Activated naive CD8-positive, alpha-beta T cell treated with anti-CD3 and anti-CD28 coated beads, Interleukin-2, amount 50 U/mL, for 16 hours (primary cell): ENCODE results near the gene PIGR.
A peak's percentile ranks its signal among the peaks of the same experiment; 100 is the strongest.
"Not testable (repeated sequence)": the region's sequence is repeated elsewhere in the genome, so short reads cannot be mapped to it uniquely, and the experiment has no call there.

Source experiments
- DNase-seq: peaks from one replicate; pipeline ENCODE4 v3.0.0-alpha.2; 2020; ENCODE audit warnings: low read depth, low spot score

PIGR gene

GRCh38 chr1:206933333-206933945 is 12.8 kb downstream of the PIGR start:
- DNase-seq = peak; percentile 58

- DNase-seq = no peak
These were observed 14.1 kb downstream of the PIGR start for GRCh38 chr1:206932177-206932576.

DNA sequence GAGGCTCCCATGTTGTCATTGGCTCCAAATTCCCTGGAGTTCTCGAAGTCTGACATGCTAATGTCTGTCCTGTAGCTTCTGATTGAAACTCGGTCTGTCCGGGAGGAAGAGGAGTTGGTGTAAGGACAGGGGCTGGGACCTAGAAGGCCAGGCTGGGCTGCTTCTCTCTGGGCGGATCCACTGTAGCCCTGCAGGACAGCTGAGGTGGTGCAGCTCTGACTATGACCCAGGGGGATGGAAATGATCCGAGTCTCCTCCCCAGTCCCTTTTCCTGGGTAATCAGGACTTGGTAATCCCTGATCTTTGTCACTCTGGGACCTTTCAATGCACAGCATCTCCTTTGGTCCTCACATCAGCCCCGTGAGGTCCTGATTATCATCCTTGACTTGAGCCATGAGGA is 14.6 kb downstream of the PIGR start:
- no peak for DNase-seq

- no peak for DNase-seq
These were observed 16.0 kb downstream of the PIGR start for GRCh38 chr1:206930210-206930798.

- no peak for DNase-seq
These were observed 16.7 kb downstream of the PIGR start for GRCh38 chr1:206929524-206929923.

GRCh38 chr1:206926286-206926685 is 20.0 kb downstream of the PIGR start:
- DNase-seq = no peak

GRCh38 chr1:206925106-206925736 is 21.0 kb downstream of the PIGR start:
- DNase-seq = no peak

DNA sequence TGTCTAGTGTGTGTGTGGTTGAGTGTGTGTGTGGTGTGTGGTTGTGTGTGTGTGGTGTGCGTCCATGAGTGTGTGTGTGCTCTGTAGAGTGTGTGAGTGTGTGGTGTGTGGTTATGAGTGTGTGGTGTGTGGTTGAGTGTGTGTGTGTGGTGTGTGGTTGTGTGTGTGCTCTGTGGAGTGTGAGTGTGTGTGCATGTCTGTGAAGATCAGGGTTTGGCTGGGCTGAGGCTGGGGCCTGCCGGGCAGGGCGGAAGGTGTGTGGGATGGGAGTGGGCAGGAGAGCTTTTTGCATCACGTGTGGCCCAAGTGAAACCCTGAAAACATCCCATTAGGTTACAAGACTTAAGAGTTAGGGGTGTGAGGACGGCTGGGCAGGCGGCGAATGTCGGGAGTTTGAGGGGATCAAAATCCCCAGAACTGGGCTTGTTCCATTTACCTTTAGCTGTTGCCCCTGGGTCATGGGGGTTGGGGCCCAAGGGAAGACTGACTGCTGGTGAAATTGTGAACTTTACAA is 21.6 kb downstream of the PIGR start:
- no peak for DNase-seq

DNA sequence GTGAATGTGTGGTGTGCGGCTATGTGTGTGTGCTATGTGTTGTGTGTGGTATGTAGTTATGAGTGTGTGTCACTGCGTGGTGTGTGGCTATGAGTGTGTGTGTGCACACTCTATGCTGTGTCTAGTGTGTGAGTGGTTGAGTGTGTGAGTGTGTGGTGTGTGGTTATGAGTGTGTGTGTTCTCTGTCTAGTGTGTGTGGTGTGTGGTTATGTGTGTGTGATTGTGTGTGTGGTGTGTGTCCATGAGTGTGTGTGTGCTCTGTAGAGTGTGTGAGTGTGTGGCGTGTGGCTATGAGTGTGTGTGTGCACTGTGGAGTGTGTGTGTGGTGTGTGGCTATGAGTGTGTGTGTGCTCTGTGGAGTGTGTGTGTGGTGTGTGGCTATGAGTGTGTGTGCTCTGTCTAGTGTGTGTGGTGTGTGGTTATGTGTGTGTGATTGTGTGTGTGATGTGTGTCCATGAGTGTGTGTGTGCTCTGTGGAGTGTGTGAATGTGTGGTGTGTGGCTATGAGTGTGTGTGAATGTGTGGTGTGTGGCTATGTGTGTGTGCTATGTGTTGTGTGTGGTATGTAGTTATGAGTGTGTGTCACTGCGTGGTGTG is 22.2 kb downstream of the PIGR start:
- not testable (repeated sequence) for DNase-seq

GRCh38 chr1:206923009-206923960 is 23.0 kb downstream of the PIGR start:
- peak; percentile 48 for DNase-seq

GRCh38 chr1:206922524-206922923 is 23.7 kb downstream of the PIGR start:
- DNase-seq = no peak

- DNase-seq = no peak
These were observed 24.4 kb downstream of the PIGR start, which contains the start of gene FCMR for GRCh38 chr1:206921772-206922265. TSS of gene FCMR (minus strand) at chr1:206921941. CDS start at chr1:206921854, 87 bp downstream.

GRCh38 chr1:206918076-206918475 is 28.2 kb downstream of the PIGR start:
- no peak for DNase-seq

- no peak for DNase-seq
These were observed 30.1 kb downstream of the PIGR start for GRCh38 chr1:206916000-206916709.

DNA sequence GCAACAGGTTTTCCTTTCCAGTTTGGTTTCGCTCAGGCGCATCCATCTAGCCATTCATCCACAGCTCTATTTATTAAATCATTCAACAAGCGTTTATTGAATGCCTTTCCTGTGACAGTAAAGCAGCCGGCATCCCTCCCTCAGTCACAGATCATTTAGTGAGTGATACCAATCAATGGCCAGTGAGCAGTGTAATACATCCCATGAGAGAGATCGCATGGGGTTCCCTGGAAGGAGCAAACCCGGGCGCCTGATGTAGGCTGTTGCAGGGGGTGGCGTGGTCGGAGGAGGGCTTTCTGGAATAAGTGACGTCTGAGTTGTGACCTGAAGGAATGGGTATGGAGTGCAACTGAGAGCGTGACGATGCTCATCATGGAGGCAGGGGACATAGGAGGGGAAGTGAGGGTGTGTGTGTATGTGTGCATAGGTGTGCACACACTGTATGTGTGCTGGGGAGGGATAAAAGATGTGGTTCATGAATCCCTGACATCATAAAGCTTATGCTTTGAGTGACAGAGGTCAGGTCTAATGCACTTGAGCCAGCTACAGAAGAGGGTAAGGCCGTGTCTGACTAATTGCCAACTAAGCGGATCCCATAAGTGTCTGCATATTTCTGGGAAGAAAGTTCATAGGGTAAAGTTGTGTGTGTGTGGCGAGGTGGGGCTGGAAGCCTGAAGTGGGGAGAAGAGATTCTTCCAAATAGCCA is 31.1 kb downstream of the PIGR start:
- no peak for DNase-seq

DNA sequence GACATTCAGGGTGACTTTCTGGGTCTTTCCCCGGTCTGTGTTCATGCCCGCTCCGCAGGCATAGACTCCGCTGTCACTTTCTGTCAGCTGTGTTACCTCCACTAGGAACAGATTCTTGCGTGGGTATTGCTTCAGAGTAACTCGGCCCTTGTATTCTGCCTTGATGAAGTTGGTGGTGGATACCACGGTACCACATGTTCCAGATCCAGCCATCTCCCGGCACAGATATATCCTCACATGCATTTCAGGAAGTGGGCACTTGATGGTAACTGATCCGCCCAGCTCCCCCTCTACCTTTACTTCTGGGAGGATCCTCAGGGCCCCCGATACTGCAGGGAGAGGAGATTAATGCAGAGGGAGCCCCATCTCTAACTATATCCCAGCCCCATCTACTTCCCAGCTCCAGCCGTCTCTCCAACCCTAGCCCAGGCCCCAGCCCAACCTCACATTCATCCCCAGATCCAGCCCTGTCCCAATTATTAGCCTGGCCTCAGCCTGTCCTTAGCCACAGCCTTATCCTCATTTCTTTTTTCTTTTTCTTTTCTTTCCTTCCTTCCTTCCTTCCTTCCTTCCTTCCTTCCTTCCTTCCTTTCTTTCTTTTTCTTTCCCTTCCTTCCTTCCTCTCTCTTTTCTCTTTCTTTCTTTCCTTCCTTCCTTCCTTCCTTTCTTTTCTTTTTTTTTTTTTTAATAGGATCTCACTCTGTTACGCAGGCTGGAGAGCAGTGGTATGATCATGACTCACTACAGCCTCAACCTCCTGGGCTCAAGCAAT is 32.3 kb downstream of the PIGR start:
- no peak for DNase-seq

DNA sequence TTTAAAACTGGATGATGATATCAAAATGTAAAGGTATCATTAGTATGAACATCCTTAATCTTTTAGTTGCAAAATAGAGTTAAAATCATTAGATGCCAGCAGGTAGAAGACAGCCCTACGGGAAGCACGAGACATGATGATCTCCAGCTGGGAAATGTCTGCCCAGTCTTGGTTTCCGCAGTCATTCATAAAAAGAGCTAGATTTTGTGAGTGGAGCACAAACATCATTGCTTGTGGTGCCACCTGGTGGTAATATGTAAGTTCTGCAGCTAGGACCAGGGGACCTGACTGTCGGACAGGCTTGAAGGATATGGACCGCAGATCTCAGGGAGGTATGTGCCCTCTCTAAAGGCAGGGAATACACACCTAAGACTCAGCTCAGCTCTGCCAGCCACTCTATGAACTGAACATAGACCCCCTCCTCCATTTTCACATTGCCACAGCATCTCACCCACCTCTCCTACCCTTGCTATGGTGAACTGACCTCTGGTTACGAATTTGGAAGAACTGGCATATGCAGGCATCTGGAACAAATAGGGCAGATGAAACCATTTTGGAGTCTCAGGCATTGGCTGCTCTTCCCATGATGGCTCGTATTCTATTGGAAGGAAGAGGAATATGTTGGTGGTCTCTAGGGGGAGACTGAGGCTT is 33.7 kb downstream of the PIGR start:
- no peak for DNase-seq

DNA sequence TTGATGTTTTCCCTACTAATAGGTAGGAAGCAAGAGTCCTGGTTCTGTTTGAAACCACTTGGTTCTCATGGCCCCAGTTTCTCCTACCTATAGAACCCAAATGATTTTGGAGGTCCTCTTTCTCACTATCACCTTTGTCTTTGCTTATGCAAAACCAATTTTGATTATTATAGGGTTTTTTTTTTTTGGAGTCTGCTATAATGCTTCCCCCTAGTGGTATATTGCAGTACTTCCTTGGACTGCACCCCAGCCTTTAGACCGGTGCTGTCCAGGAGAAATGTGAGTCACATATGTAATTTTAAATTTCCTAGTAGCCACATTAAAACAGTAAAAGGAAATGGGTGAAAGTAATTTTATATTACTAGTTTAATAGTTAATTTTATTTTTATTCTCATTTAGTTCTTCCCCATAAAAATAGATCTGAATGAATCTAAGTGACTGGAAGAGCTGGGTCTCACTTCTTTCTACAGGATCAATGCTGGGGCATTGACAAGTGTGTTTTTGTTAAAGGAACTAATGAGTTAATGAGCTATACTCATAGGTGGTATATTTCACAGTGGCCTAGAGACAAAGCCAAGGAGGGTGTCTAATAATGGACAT is 35.1 kb downstream of the PIGR start:
- DNase-seq = no peak
